Keratinocyte (primary cell): ENCODE results near the gene MRM2. TPM values are rescaled to one million over a fixed set of nuclear protein-coding genes. Genes with fewer than 3 reads are reported as not detected.

Experiments used
- DNase-seq: peaks from one replicate; pipeline ENCODE4 v3.0.0-alpha.2; 2011; ENCODE audit warnings: low read depth, missing footprints, low spot score
- FAIRE-seq: peaks from 2 replicates; lab custom pipeline; 2011; peaks lifted over from hg19 to GRCh38; lab: Jason Lieb, UNC
- H2AFZ ChIP-seq: 2 replicates; pipeline ENCODE4 v1.6.0; 2012; ENCODE audit warnings: low read length, control low read depth, inconsistent platforms; ENCODE audit not compliant: control insufficient read depth
- H3K27ac ChIP-seq: 2 replicates; pipeline ENCODE4 v1.5.1; 2011; ENCODE audit warnings: low read length; ENCODE audit not compliant: control insufficient read depth, insufficient read depth
- H3K27me3 ChIP-seq: 3 replicates; pipeline ENCODE4 v1.6.0; 2011; ENCODE audit warnings: low read length; ENCODE audit not compliant: control insufficient read depth, insufficient read depth; ENCODE audit errors: extremely low read depth
- H3K36me3 ChIP-seq, 2 experiments: 2 replicates in 1 of 2; 3 replicates in 1 of 2; pipeline ENCODE4 v1.5.1; 2011; ENCODE audit warnings: low read length in 2 of 2, mild to moderate bottlenecking in 1 of 2; ENCODE audit not compliant: control insufficient read depth in 2 of 2, insufficient read depth in 2 of 2; ENCODE audit errors: extremely low read depth in 1 of 2
- H3K4me1 ChIP-seq: 3 replicates; pipeline ENCODE4 v1.5.1; 2011; ENCODE audit warnings: low read length; ENCODE audit not compliant: control insufficient read depth, insufficient read depth; ENCODE audit errors: extremely low read depth
- H3K4me2 ChIP-seq: 3 replicates; pipeline ENCODE4 v1.6.0; 2011; ENCODE audit warnings: low read depth, low read length; ENCODE audit not compliant: control insufficient read depth, insufficient read depth; ENCODE audit errors: extremely low read depth
- H3K4me3 ChIP-seq, 3 experiments: fragments of 200-600 bp in 1 of 3; sonication (generic) in 1 of 3; 2 replicates in 2 of 3; 3 replicates in 1 of 3; pipeline ENCODE4 v1.5.1; 2011 to 2016; ENCODE audit warnings: low read length in 3 of 3, mild to moderate bottlenecking in 3 of 3, control low read depth in 2 of 3, inconsistent platforms in 1 of 3, low read depth in 1 of 3, mixed read lengths in 1 of 3, mixed run types in 1 of 3, moderate library complexity in 1 of 3; ENCODE audit not compliant: control insufficient read depth in 2 of 3, insufficient read depth in 2 of 3; ENCODE audit errors: extremely low read depth in 1 of 3
- H3K79me2 ChIP-seq: 2 replicates; pipeline ENCODE4 v1.6.0; 2012; ENCODE audit warnings: low read length; ENCODE audit not compliant: control insufficient read depth, insufficient read depth
- H3K9ac ChIP-seq: 3 replicates; pipeline ENCODE4 v1.6.0; 2011; ENCODE audit warnings: low read length; ENCODE audit not compliant: control insufficient read depth, insufficient read depth; ENCODE audit errors: extremely low read depth
- H3K9me1 ChIP-seq: 3 replicates; pipeline ENCODE4 v1.6.0; 2011; ENCODE audit warnings: low read length; ENCODE audit not compliant: control insufficient read depth, insufficient read depth; ENCODE audit errors: extremely low read depth
- H3K9me3 ChIP-seq: 2 replicates; pipeline ENCODE4 v1.5.1; 2012; ENCODE audit warnings: low read depth, low read length; ENCODE audit not compliant: control insufficient read depth
- H4K20me1 ChIP-seq: 3 replicates; pipeline ENCODE4 v1.6.0; 2011; ENCODE audit warnings: low read length; ENCODE audit not compliant: control insufficient read depth, insufficient read depth; ENCODE audit errors: extremely low read depth
- EZH2 ChIP-seq: IDR thresholded peaks from one replicate; pipeline ENCODE4 v1.6.1; 2012; ENCODE audit warnings: inconsistent platforms, mild to moderate bottlenecking, low read length, moderate library complexity
- dilution Hi-C: fragments of 300-500 bp; cut with MboI; formaldehyde crosslinking; loops from one replicate; pipeline ENCODE4 v1.7.0; 2020; ENCODE audit warnings: low sequenced_read_pairs; ENCODE audit not compliant: extremely low pct_ligation_motif_present
- polyA plus RNA-seq, 5 experiments: library from polyadenylated mRNA; depleted of rRNA in 3 of 5; stranded (reverse) in 3 of 5; stranded (forward) in 1 of 5; unstranded in 1 of 5; fragments of >200 nt; gene quantifications; 1 replicate in 1 of 5; 2 replicates in 3 of 5; 3 replicates in 1 of 5; pipeline versions ENCODE4 v1.2.1 to v1.2.3, GENCODE V29; 2011 to 2012; ENCODE audit warnings: missing spikeins in 2 of 5, low read depth in 1 of 5, low replicate concordance in 1 of 5
- TF ChIP-seq, protein P1 (sequence below), 3 experiments: IDR thresholded peaks in 1 of 3; conservative IDR thresholded peaks in 1 of 3; optimal IDR thresholded peaks in 1 of 3; 2 replicates in 2 of 3; 3 replicates in 1 of 3; pipeline versions ENCODE3 to v1.5.1; 2011; ENCODE audit warnings: low read length in 3 of 3, mild to moderate bottlenecking in 3 of 3, moderate library complexity in 2 of 3, control low read depth in 1 of 3, inconsistent platforms in 1 of 3; ENCODE audit not compliant: insufficient read depth in 2 of 3; ENCODE audit errors: extremely low read depth in 1 of 3

Gene MRM2
- polyA plus RNA-seq, 1 donor (not counting 4 experiments of a cell fraction or from before 2014, with no cell fraction given): 21.5 TPM

GRCh38 chr7:2212906-2213305 lies 29.1 kb downstream of the MRM2 start:
- H3K4me3 ChIP-seq: no peak overlapping the region
- H4K20me1 ChIP-seq: peaks cover 2% of the 10 kb centered on the region
- no peaks in the 10 kb centered on the region for H3K4me1 ChIP-seq
- H2AFZ ChIP-seq: no peak overlapping the region
- no peaks in the 10 kb centered on the region for H3K9me1 ChIP-seq
- H3K27ac ChIP-seq: no peak overlapping the region
- dilution Hi-C loops: no loop called here
- TF ChIP-seq, protein P1, sequence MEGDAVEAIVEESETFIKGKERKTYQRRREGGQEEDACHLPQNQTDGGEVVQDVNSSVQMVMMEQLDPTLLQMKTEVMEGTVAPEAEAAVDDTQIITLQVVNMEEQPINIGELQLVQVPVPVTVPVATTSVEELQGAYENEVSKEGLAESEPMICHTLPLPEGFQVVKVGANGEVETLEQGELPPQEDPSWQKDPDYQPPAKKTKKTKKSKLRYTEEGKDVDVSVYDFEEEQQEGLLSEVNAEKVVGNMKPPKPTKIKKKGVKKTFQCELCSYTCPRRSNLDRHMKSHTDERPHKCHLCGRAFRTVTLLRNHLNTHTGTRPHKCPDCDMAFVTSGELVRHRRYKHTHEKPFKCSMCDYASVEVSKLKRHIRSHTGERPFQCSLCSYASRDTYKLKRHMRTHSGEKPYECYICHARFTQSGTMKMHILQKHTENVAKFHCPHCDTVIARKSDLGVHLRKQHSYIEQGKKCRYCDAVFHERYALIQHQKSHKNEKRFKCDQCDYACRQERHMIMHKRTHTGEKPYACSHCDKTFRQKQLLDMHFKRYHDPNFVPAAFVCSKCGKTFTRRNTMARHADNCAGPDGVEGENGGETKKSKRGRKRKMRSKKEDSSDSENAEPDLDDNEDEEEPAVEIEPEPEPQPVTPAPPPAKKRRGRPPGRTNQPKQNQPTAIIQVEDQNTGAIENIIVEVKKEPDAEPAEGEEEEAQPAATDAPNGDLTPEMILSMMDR (optimal IDR thresholded peaks at IDR 0.05 in 1 of 3, IDR thresholded peaks at IDR 0.05 in 1 of 3, conservative IDR thresholded peaks at IDR 0.05 in 1 of 3; ENCODE audit: extremely low read depth in 1 of 3, insufficient read depth in 2 of 3, low read length in 3 of 3): no peak
- no peak for TF ChIP-seq EZH2
- peaks cover 32 to 56% of the 10 kb centered on the region in 2 experiments for H3K36me3 ChIP-seq
- no peak overlapping the region for H3K9ac ChIP-seq
- H3K9me3 ChIP-seq: no peaks in the 10 kb centered on the region
- DNase-seq (no peak), FAIRE-seq (no peak)
- no peaks in the 10 kb centered on the region for H3K27me3 ChIP-seq
- no peak overlapping the region for H3K4me2 ChIP-seq
- no peaks in the 10 kb centered on the region for H3K79me2 ChIP-seq

DNA sequence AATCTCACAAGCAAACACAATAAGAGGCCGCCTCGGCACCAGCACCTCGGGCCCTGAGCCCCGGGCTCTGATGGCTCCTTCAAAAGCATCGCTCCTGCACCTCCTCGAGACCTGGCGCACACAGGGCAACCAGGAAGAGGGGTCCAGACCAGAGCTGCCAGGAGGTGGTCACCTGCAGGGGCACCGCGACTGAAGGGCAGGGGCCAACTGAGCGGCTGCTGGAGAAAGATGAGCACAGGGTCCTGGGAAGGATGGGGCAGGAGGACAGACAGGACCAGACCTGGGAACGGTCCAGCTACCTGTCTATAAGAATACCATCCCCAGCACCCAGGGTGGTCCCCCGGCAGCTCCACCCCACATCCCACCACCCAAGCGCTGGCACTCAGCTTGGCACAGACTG lies 30.1 kb downstream of the MRM2 start:
- no peak overlapping the region for H3K4me3 ChIP-seq
- H2AFZ ChIP-seq: no peak overlapping the region
- H3K27ac ChIP-seq: no peak overlapping the region
- H3K4me1 ChIP-seq: no peaks in the 10 kb centered on the region
- peaks cover 2% of the 10 kb centered on the region for H4K20me1 ChIP-seq
- no peaks in the 10 kb centered on the region for H3K27me3 ChIP-seq
- H3K9ac ChIP-seq: no peak overlapping the region
- dilution Hi-C loops: no loop called here
- H3K79me2 ChIP-seq: no peaks in the 10 kb centered on the region
- no peaks in the 10 kb centered on the region for H3K9me3 ChIP-seq
- no peak for TF ChIP-seq EZH2
- TF ChIP-seq, protein P1 (optimal IDR thresholded peaks at IDR 0.05 in 1 of 3, IDR thresholded peaks at IDR 0.05 in 1 of 3, conservative IDR thresholded peaks at IDR 0.05 in 1 of 3; ENCODE audit: extremely low read depth in 1 of 3, insufficient read depth in 2 of 3, low read length in 3 of 3): no peak
- FAIRE-seq: no peak
- H3K9me1 ChIP-seq: no peaks in the 10 kb centered on the region
- peaks cover 32 to 54% of the 10 kb centered on the region in 2 experiments for H3K36me3 ChIP-seq
- H3K4me2 ChIP-seq: no peak overlapping the region
- no peak for DNase-seq
